Keratinocyte (primary cell): ENCODE data around the gene LY6G6D.

ENCODE experiments used
- CTCF ChIP-seq, 3 experiments: IDR thresholded peaks in 1 of 3; conservative IDR thresholded peaks in 1 of 3; optimal IDR thresholded peaks in 1 of 3; 2 replicates in 2 of 3; 3 replicates in 1 of 3; pipeline versions ENCODE3 to v1.5.1; 2011; ENCODE audit warnings: low read length in 3 of 3, mild to moderate bottlenecking in 3 of 3, moderate library complexity in 2 of 3, control low read depth in 1 of 3, inconsistent platforms in 1 of 3; ENCODE audit not compliant: insufficient read depth in 2 of 3; ENCODE audit errors: extremely low read depth in 1 of 3
- EZH2 ChIP-seq: IDR thresholded peaks from one replicate; pipeline ENCODE4 v1.6.1; 2012; ENCODE audit warnings: inconsistent platforms, mild to moderate bottlenecking, low read length, moderate library complexity

- TF ChIP-seq CTCF (optimal IDR thresholded peaks at IDR 0.05 in 1 of 3, IDR thresholded peaks at IDR 0.05 in 1 of 3, conservative IDR thresholded peaks at IDR 0.05 in 1 of 3; ENCODE audit: extremely low read depth in 1 of 3, insufficient read depth in 2 of 3, low read length in 3 of 3) (no peak), EZH2 (no peak)
Measured at GRCh38 chr6:31687860-31688693, 27.1 kb upstream of the LY6G6D start.
